ENCODE data around the gene SLC6A9. TPM values are rescaled to one million over a fixed set of nuclear protein-coding genes. Genes with fewer than 3 reads are reported as not detected.

SLC6A9 gene
- total RNA-seq, 1 donor = 25.9 TPM

- no peak overlapping the region for H3K4me3 ChIP-seq (ENCODE audit: low read depth, low read length)
- DNase-seq (ENCODE audit: low read depth) = no peak
- no peak for TF ChIP-seq CTCF (IDR thresholded peaks at IDR 0.05; ENCODE audit: insufficient read depth, low read length)
Observed at GRCh38 chr1:44000122-44000665, 31.1 kb downstream of the SLC6A9 start.

GRCh38 chr1:43999455-43999854 is 31.8 kb downstream of the SLC6A9 start:
- DNase-seq (ENCODE audit: low read depth) = no peak
- TF ChIP-seq CTCF (IDR thresholded peaks at IDR 0.05; ENCODE audit: insufficient read depth, low read length) = no peak
- H3K4me3 ChIP-seq (ENCODE audit: low read depth, low read length) = no peak overlapping the region

GRCh38 chr1:43998000-43998378 is 33.3 kb downstream of the SLC6A9 start:
- no peak for TF ChIP-seq CTCF (IDR thresholded peaks at IDR 0.05; ENCODE audit: insufficient read depth, low read length)
- no peak for DNase-seq (ENCODE audit: low read depth)
- no peak overlapping the region for H3K4me3 ChIP-seq (ENCODE audit: low read depth, low read length)

- H3K4me3 ChIP-seq (ENCODE audit: low read depth, low read length) = no peak overlapping the region
- no peak for TF ChIP-seq CTCF (IDR thresholded peaks at IDR 0.05; ENCODE audit: insufficient read depth, low read length)
- no peak for DNase-seq (ENCODE audit: low read depth)
Observed at GRCh38 chr1:43997295-43997999, 33.8 kb downstream of the SLC6A9 start.

- DNase-seq (ENCODE audit: low read depth) = no peak
- H3K4me3 ChIP-seq (ENCODE audit: low read depth, low read length) = no peak overlapping the region
- TF ChIP-seq CTCF (IDR thresholded peaks at IDR 0.05; ENCODE audit: insufficient read depth, low read length) = no peak
Observed at GRCh38 chr1:43996733-43997115, 34.5 kb downstream of the SLC6A9 start.

GRCh38 chr1:43995984-43996732 is 35.1 kb downstream of the SLC6A9 start:
- TF ChIP-seq CTCF (IDR thresholded peaks at IDR 0.05; ENCODE audit: insufficient read depth, low read length) = no peak
- H3K4me3 ChIP-seq (ENCODE audit: low read depth, low read length) = no peak overlapping the region
- no peak for DNase-seq (ENCODE audit: low read depth)

All from fibroblast of the aortic adventitia (primary cell).